Sigmoid colon (tissue), 4 donors: ENCODE results near the gene ALOX15B.

ENCODE experiments used
- POLR2A ChIP-seq, 2 donors: fragments of 450-650 bp; IDR thresholded peaks; one replicate each; pipeline ENCODE4 v1.6.1; 2016; ENCODE audit warnings: antibody characterized with exemption in 2 of 2, mild to moderate bottlenecking in 2 of 2, moderate library complexity in 2 of 2
- POLR2AphosphoS5 ChIP-seq, 4 donors: sonication (generic); formaldehyde crosslinking; IDR thresholded peaks; one replicate each; pipeline ENCODE4 v1.6.1; 2017; ENCODE audit warnings: antibody characterized with exemption in 4 of 4
- TF ChIP-seq, protein P1 (sequence below), 4 experiments: fragments of 450-650 bp in 3 of 4; fragments of 200-600 bp in 1 of 4; IDR thresholded peaks; one replicate each; pipeline ENCODE4 v1.5.1; 2016 to 2019; ENCODE audit warnings: antibody characterized with exemption in 4 of 4, mild to moderate bottlenecking in 3 of 4, moderate library complexity in 2 of 4

DNA sequence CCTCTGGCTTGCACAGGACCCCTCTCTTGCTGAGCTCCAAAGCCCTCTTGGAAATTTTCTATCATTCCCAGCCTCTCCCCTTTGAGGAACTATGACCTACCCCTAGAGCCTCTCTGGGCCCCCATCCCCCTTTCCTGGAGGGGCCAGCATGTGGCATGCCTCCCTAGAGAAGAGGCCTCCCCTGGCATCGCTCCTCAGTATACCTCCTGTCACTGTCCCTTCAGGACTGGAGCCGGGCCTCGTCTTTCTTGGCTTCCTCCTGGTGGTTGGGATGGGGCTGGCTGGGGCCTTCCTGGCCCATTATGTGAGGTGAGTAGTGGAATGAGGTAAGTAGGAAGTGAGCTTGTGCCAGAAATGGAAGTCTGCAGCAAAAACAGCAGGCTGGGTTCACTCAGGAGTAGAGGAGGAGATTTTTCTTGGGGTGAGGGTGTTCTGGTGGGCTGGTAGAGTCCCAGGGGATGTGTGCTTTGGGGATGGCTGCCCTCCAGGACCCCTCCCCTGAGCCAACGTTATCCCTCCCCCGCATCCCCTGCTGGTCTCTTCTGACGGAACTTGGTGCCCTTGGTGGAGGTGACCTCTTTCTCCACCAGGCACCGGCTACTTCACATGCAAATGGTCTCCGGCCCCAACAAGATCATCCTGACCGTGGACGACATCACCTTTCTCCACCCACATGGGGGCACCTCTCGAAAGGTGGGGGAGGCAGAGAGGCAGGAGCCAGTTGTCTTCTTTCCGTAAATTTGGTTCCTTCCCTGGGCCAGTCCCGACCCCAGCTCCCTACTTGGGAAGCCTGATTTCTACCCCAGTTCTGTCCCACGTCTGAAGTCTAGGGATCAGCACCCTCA, 31.8 kb upstream of the ALOX15B start:
- TF ChIP-seq, protein P1, sequence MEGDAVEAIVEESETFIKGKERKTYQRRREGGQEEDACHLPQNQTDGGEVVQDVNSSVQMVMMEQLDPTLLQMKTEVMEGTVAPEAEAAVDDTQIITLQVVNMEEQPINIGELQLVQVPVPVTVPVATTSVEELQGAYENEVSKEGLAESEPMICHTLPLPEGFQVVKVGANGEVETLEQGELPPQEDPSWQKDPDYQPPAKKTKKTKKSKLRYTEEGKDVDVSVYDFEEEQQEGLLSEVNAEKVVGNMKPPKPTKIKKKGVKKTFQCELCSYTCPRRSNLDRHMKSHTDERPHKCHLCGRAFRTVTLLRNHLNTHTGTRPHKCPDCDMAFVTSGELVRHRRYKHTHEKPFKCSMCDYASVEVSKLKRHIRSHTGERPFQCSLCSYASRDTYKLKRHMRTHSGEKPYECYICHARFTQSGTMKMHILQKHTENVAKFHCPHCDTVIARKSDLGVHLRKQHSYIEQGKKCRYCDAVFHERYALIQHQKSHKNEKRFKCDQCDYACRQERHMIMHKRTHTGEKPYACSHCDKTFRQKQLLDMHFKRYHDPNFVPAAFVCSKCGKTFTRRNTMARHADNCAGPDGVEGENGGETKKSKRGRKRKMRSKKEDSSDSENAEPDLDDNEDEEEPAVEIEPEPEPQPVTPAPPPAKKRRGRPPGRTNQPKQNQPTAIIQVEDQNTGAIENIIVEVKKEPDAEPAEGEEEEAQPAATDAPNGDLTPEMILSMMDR (IDR thresholded peaks at IDR 0.05): no peak
- TF ChIP-seq POLR2AphosphoS5 (IDR thresholded peaks at IDR 0.05): no peak
- no peak for TF ChIP-seq POLR2A (IDR thresholded peaks at IDR 0.05)
